Measurements from ENCODE around the gene TOR2A.

The TOR2A gene

GRCh38 chr9:127705577-127706379 is 29.3 kb downstream of the TOR2A start:
- no peak overlapping the region for H3K27ac ChIP-seq (ENCODE audit: low read depth, low read length)
- H3K9ac ChIP-seq (ENCODE audit: low read length), result no peak overlapping the region
- H3K4me1 ChIP-seq (ENCODE audit: insufficient read depth, low read length), result no peaks in the 10 kb centered on the region
- peaks cover 0 to 4% of the 10 kb centered on the region in 2 donors for H3K27me3 ChIP-seq (ENCODE audit: control insufficient read depth in 1 of 2, insufficient read depth in 2 of 2, low read length in 2 of 2)
- H3K36me3 ChIP-seq (ENCODE audit: insufficient read depth, low read length), result no peaks in the 10 kb centered on the region
- H3K4me3 ChIP-seq (ENCODE audit: low read depth in 1 of 2, low read length in 2 of 2), result no peak overlapping the region
- no peaks in the 10 kb centered on the region for H3K9me3 ChIP-seq (ENCODE audit: low read length)

- peaks cover 11% of the 10 kb centered on the region for H3K4me1 ChIP-seq (ENCODE audit: insufficient read depth, low read length)
- no peaks in the 10 kb centered on the region for H3K9me3 ChIP-seq (ENCODE audit: low read length)
- H3K36me3 ChIP-seq (ENCODE audit: insufficient read depth, low read length), result no peaks in the 10 kb centered on the region
- H3K9ac ChIP-seq (ENCODE audit: low read length), result no peak overlapping the region
- H3K4me3 ChIP-seq (ENCODE audit: low read depth in 1 of 2, low read length in 2 of 2), result no peak overlapping the region
- peaks cover 0 to 4% of the 10 kb centered on the region in 2 donors for H3K27me3 ChIP-seq (ENCODE audit: control insufficient read depth in 1 of 2, insufficient read depth in 2 of 2, low read length in 2 of 2)
- no peak overlapping the region for H3K27ac ChIP-seq (ENCODE audit: low read depth, low read length)
Observed at GRCh38 chr9:127703289-127703946, 31.7 kb downstream of the TOR2A start.

GRCh38 chr9:127700594-127701255 is 34.4 kb downstream of the TOR2A start:
- Histone ChIP-seq H3K9ac (ENCODE audit: low read length) (no peak overlapping the region), H3K27me3 (ENCODE audit: control insufficient read depth in 1 of 2, insufficient read depth in 2 of 2, low read length in 2 of 2) (no peaks in the 10 kb centered on the region), H3K4me1 (ENCODE audit: insufficient read depth, low read length) (peaks cover 11% of the 10 kb centered on the region), H3K36me3 (ENCODE audit: insufficient read depth, low read length) (no peaks in the 10 kb centered on the region), H3K9me3 (ENCODE audit: low read length) (no peaks in the 10 kb centered on the region), H3K4me3 (ENCODE audit: low read depth in 1 of 2, low read length in 2 of 2) (no peak overlapping the region), H3K27ac (ENCODE audit: low read depth, low read length) (no peak overlapping the region)

- H3K27me3 ChIP-seq (ENCODE audit: control insufficient read depth in 1 of 2, insufficient read depth in 2 of 2, low read length in 2 of 2), result no peaks in the 10 kb centered on the region
- peak overlapping the region in 1 of 2 donors; percentile 47 for H3K4me3 ChIP-seq (ENCODE audit: low read depth in 1 of 2, low read length in 2 of 2)
- no peaks in the 10 kb centered on the region for H3K36me3 ChIP-seq (ENCODE audit: insufficient read depth, low read length)
- H3K9ac ChIP-seq (ENCODE audit: low read length), result no peak overlapping the region
- H3K4me1 ChIP-seq (ENCODE audit: insufficient read depth, low read length), result peaks cover 11% of the 10 kb centered on the region
- no peak overlapping the region for H3K27ac ChIP-seq (ENCODE audit: low read depth, low read length)
- H3K9me3 ChIP-seq (ENCODE audit: low read length), result no peaks in the 10 kb centered on the region
Observed at GRCh38 chr9:127700140-127700539, 35.0 kb downstream of the TOR2A start.

GRCh38 chr9:127698985-127699670 is 36.0 kb downstream of the TOR2A start:
- Histone ChIP-seq H3K27ac (ENCODE audit: low read depth, low read length) (peak overlapping the region; percentile 47), H3K9me3 (ENCODE audit: low read length) (no peaks in the 10 kb centered on the region), H3K4me1 (ENCODE audit: insufficient read depth, low read length) (peaks cover 11% of the 10 kb centered on the region), H3K9ac (ENCODE audit: low read length) (peak overlapping the region; percentile 9), H3K27me3 (ENCODE audit: control insufficient read depth in 1 of 2, insufficient read depth in 2 of 2, low read length in 2 of 2) (no peaks in the 10 kb centered on the region), H3K4me3 (ENCODE audit: low read depth in 1 of 2, low read length in 2 of 2) (peak overlapping the region; percentile 23 to 47), H3K36me3 (ENCODE audit: insufficient read depth, low read length) (no peaks in the 10 kb centered on the region)

GRCh38 chr9:127698386-127698785 is 36.7 kb downstream of the TOR2A start:
- Histone ChIP-seq H3K4me1 (ENCODE audit: insufficient read depth, low read length) (peaks cover 11% of the 10 kb centered on the region), H3K36me3 (ENCODE audit: insufficient read depth, low read length) (no peaks in the 10 kb centered on the region), H3K9ac (ENCODE audit: low read length) (no peak overlapping the region), H3K27me3 (ENCODE audit: control insufficient read depth in 1 of 2, insufficient read depth in 2 of 2, low read length in 2 of 2) (no peaks in the 10 kb centered on the region), H3K27ac (ENCODE audit: low read depth, low read length) (no peak overlapping the region), H3K9me3 (ENCODE audit: low read length) (no peaks in the 10 kb centered on the region), H3K4me3 (ENCODE audit: low read depth in 1 of 2, low read length in 2 of 2) (no peak overlapping the region)

- no peak overlapping the region for H3K27ac ChIP-seq (ENCODE audit: low read depth, low read length)
- H3K36me3 ChIP-seq (ENCODE audit: insufficient read depth, low read length), result no peaks in the 10 kb centered on the region
- H3K27me3 ChIP-seq (ENCODE audit: control insufficient read depth in 1 of 2, insufficient read depth in 2 of 2, low read length in 2 of 2), result no peaks in the 10 kb centered on the region
- no peak overlapping the region for H3K9ac ChIP-seq (ENCODE audit: low read length)
- H3K9me3 ChIP-seq (ENCODE audit: low read length), result no peaks in the 10 kb centered on the region
- no peak overlapping the region for H3K4me3 ChIP-seq (ENCODE audit: low read depth in 1 of 2, low read length in 2 of 2)
- H3K4me1 ChIP-seq (ENCODE audit: insufficient read depth, low read length), result peaks cover 11% of the 10 kb centered on the region
Observed at GRCh38 chr9:127697575-127697974, 37.5 kb downstream of the TOR2A start.

- no peak overlapping the region for H3K4me3 ChIP-seq (ENCODE audit: low read depth in 1 of 2, low read length in 2 of 2)
- H3K9me3 ChIP-seq (ENCODE audit: low read length), result no peaks in the 10 kb centered on the region
- H3K27me3 ChIP-seq (ENCODE audit: control insufficient read depth in 1 of 2, insufficient read depth in 2 of 2, low read length in 2 of 2), result no peaks in the 10 kb centered on the region
- no peak overlapping the region for H3K9ac ChIP-seq (ENCODE audit: low read length)
- H3K27ac ChIP-seq (ENCODE audit: low read depth, low read length), result no peak overlapping the region
- H3K36me3 ChIP-seq (ENCODE audit: insufficient read depth, low read length), result peaks cover 7% of the 10 kb centered on the region
- peaks cover 8% of the 10 kb centered on the region for H3K4me1 ChIP-seq (ENCODE audit: insufficient read depth, low read length)
Observed at GRCh38 chr9:127694890-127695720, 40.0 kb downstream of the TOR2A start.

GRCh38 chr9:127693697-127694096 is 41.4 kb downstream of the TOR2A start:
- no peaks in the 10 kb centered on the region for H3K9me3 ChIP-seq (ENCODE audit: low read length)
- H3K9ac ChIP-seq (ENCODE audit: low read length), result no peak overlapping the region
- H3K36me3 ChIP-seq (ENCODE audit: insufficient read depth, low read length), result peaks cover 7% of the 10 kb centered on the region
- H3K4me3 ChIP-seq (ENCODE audit: low read depth in 1 of 2, low read length in 2 of 2), result no peak overlapping the region
- H3K27me3 ChIP-seq (ENCODE audit: control insufficient read depth in 1 of 2, insufficient read depth in 2 of 2, low read length in 2 of 2), result no peaks in the 10 kb centered on the region
- H3K27ac ChIP-seq (ENCODE audit: low read depth, low read length), result no peak overlapping the region
- H3K4me1 ChIP-seq (ENCODE audit: insufficient read depth, low read length), result no peaks in the 10 kb centered on the region

GRCh38 chr9:127693143-127693542 is 42.0 kb downstream of the TOR2A start:
- no peaks in the 10 kb centered on the region for H3K9me3 ChIP-seq (ENCODE audit: low read length)
- no peak overlapping the region for H3K9ac ChIP-seq (ENCODE audit: low read length)
- H3K4me3 ChIP-seq (ENCODE audit: low read depth in 1 of 2, low read length in 2 of 2), result no peak overlapping the region
- no peak overlapping the region for H3K27ac ChIP-seq (ENCODE audit: low read depth, low read length)
- H3K27me3 ChIP-seq (ENCODE audit: control insufficient read depth in 1 of 2, insufficient read depth in 2 of 2, low read length in 2 of 2), result no peaks in the 10 kb centered on the region
- H3K4me1 ChIP-seq (ENCODE audit: insufficient read depth, low read length), result no peaks in the 10 kb centered on the region
- peaks cover 7% of the 10 kb centered on the region for H3K36me3 ChIP-seq (ENCODE audit: insufficient read depth, low read length)
